Thoracic aorta (tissue), 2 donors: ENCODE data around the gene CRIP1. TPM values are rescaled to one million over a fixed set of nuclear protein-coding genes. Genes with fewer than 3 reads are reported as not detected.

Experiments
- ATAC-seq: fragments of 150-250 bp; one replicate; pipeline ENCODE4 v1.8.0; 2017; ENCODE audit warnings: low read depth; ENCODE audit not compliant: insufficient number of reproducible peaks, low FRiP score
- DNase-seq: peaks from one replicate; pipeline ENCODE4 v3.0.0-alpha.2; 2020; ENCODE audit warnings: low spot score
- H3K27ac ChIP-seq, 2 donors: fragments of 200-600 bp; sonication (generic); 1 replicate in 1 of 2; 2 replicates in 1 of 2; pipeline ENCODE4 v1.5.1; 2016; ENCODE audit warnings: mild to moderate bottlenecking in 2 of 2, moderate library complexity in 2 of 2
- H3K27me3 ChIP-seq: fragments of 200-600 bp; sonication (generic); replicated peaks from 2 replicates; pipeline ENCODE4 v1.6.0; 2016; ENCODE audit warnings: mild to moderate bottlenecking; ENCODE audit not compliant: insufficient read depth
- H3K36me3 ChIP-seq: fragments of 200-600 bp; sonication (generic); one replicate; pipeline ENCODE4 v1.5.1; 2016
- H3K4me1 ChIP-seq, 2 donors: fragments of 200-600 bp; sonication (generic); 1 replicate in 1 of 2; 2 replicates in 1 of 2; pipeline versions ENCODE4 v1.5.1 to v1.6.0; 2016; ENCODE audit warnings: low read depth in 2 of 2, mild to moderate bottlenecking in 1 of 2; ENCODE audit not compliant: control insufficient read depth in 1 of 2
- H3K4me3 ChIP-seq: fragments of 200-600 bp; sonication (generic); 2 replicates; pipeline ENCODE4 v1.5.1; 2016; ENCODE audit warnings: mild to moderate bottlenecking
- H3K9me3 ChIP-seq: fragments of 200-600 bp; sonication (generic); 2 replicates; pipeline ENCODE4 v1.5.1; 2016
- total RNA-seq, 2 donors: library from RNA; depleted of rRNA; stranded (reverse); fragments of >200 nt; gene quantifications; one replicate each; pipeline versions ENCODE4 v1.1.0 to v1.2.3, GENCODE V29; 2016
- TF ChIP-seq, protein P1 (sequence below): fragments of 200-600 bp; sonication (generic); IDR thresholded peaks from one replicate; pipeline ENCODE4 v1.5.1; 2019; ENCODE audit warnings: antibody characterized with exemption

The CRIP1 gene
- total RNA-seq, 2 donors from 2014 or later: 75.4 to 325 TPM

DNA sequence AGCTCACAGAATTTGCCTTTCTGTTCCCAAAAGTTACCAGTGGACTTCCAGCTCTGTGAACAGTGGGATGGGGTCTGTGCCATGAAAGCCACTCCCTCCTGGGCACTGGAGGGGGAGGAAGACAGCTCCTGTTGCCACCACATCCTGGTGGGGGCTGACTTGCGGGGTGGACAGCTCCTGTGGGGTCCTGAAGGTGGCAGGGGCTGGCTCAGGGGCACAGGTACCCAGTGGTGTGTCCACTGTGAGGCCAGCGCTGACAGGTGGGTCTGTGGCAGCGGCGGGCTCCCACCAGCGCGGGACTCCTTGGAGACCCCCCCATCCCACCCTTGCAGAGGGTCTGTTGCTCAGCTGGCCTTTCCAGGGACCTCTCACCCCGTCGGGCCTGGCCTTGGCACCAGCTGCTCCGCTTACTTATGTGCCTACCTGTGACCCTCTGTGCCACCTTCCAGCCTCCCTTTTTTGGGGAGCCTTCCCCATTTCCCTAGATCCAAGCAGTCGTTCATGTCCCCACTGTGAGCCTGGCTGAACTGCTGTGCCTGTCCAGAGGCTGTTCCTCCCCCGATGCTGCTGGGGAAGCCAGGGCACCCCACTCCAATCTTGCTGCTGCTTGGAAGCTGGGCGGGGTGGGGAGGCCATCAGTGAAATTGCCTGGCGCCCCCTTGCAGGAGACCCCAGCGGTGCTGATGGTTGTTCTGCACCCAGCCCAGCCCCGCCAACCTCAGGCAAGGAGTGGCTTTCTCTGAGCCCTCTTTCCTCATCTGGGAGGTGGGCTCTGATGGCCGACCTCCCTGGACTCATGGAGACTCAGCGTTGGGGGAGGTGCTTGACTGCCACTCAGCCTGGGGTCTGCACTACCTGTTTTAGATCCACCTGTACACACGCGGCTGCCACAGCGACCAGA, 6.5 kb downstream of the CRIP1 start:
- TF ChIP-seq, protein P1, sequence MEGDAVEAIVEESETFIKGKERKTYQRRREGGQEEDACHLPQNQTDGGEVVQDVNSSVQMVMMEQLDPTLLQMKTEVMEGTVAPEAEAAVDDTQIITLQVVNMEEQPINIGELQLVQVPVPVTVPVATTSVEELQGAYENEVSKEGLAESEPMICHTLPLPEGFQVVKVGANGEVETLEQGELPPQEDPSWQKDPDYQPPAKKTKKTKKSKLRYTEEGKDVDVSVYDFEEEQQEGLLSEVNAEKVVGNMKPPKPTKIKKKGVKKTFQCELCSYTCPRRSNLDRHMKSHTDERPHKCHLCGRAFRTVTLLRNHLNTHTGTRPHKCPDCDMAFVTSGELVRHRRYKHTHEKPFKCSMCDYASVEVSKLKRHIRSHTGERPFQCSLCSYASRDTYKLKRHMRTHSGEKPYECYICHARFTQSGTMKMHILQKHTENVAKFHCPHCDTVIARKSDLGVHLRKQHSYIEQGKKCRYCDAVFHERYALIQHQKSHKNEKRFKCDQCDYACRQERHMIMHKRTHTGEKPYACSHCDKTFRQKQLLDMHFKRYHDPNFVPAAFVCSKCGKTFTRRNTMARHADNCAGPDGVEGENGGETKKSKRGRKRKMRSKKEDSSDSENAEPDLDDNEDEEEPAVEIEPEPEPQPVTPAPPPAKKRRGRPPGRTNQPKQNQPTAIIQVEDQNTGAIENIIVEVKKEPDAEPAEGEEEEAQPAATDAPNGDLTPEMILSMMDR: no peak
- H3K4me1 ChIP-seq: peaks cover 8 to 35% of the 10 kb centered on the region in 2 donors
- no peak for ATAC-seq
- DNase-seq: no peak
- no peaks in the 10 kb centered on the region for H3K27me3 ChIP-seq
- no peak overlapping the region for H3K27ac ChIP-seq
- no peaks in the 10 kb centered on the region for H3K36me3 ChIP-seq
- no peak overlapping the region for H3K4me3 ChIP-seq
- H3K9me3 ChIP-seq: no peaks in the 10 kb centered on the region

DNA sequence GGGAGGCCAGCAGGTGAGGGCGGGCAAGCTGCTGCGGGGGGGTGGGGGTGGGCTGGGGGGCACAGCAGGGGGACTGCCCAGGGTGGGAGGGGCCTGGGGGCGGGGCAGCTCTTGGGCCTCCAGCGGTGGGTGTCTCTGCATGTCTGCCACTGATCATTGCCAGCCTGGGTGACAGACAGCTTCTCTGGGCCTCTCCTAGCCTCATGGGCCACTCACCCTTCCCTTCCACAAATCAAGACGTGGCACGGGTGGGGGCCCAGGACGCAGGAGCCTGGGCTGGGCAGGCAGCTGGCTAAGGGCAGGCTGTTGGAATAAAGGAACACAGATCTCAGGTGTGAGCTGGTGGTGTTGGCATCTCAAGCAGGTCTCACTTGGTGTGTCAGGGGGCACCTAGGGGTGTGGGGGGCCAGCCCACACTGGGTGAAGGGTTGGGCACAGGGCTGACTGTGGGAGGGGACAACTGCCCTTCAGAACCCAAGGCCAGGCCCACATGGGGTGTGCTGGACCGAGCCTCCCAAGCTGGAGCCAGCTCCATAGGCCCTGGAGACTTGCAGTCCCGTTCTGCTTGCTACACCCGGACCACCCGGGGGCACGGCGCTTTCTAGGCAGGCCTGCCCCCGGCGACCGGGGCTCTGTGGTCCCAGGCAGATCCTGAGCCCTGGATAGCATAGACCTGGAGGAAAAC, 7.4 kb downstream of the CRIP1 start:
- TF ChIP-seq, protein P1: no peak
- Histone ChIP-seq H3K27ac (no peak overlapping the region), H3K4me1 (peaks cover 8 to 28% of the 10 kb centered on the region in 2 donors), H3K36me3 (no peaks in the 10 kb centered on the region), H3K9me3 (no peaks in the 10 kb centered on the region), H3K27me3 (no peaks in the 10 kb centered on the region), H3K4me3 (no peak overlapping the region)
- ATAC-seq (no peak), DNase-seq (no peak)

DNA sequence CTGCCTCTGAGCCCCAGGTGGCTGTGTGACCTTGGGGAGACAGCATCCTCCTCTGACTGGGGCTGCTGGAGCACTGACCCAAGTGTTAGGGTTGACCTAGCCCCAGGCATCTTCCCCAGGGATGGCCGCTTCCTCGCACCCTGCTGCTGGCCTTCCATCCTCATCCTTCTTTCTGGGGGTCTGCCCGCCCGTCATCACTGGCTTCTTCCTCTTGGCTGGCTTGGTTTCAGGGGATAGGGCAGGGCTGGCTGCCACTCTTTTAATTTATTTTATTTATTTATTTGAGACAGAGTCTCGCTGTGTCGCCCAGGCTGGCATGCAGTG, 7.9 kb downstream of the CRIP1 start:
- H3K36me3 ChIP-seq: no peaks in the 10 kb centered on the region
- H3K9me3 ChIP-seq: no peaks in the 10 kb centered on the region
- H3K27me3 ChIP-seq: no peaks in the 10 kb centered on the region
- peaks cover 5 to 23% of the 10 kb centered on the region in 2 donors for H3K4me1 ChIP-seq
- ATAC-seq: no peak
- H3K4me3 ChIP-seq: no peak overlapping the region
- H3K27ac ChIP-seq: no peak overlapping the region
- no peak for DNase-seq
- TF ChIP-seq, protein P1: no peak

DNA sequence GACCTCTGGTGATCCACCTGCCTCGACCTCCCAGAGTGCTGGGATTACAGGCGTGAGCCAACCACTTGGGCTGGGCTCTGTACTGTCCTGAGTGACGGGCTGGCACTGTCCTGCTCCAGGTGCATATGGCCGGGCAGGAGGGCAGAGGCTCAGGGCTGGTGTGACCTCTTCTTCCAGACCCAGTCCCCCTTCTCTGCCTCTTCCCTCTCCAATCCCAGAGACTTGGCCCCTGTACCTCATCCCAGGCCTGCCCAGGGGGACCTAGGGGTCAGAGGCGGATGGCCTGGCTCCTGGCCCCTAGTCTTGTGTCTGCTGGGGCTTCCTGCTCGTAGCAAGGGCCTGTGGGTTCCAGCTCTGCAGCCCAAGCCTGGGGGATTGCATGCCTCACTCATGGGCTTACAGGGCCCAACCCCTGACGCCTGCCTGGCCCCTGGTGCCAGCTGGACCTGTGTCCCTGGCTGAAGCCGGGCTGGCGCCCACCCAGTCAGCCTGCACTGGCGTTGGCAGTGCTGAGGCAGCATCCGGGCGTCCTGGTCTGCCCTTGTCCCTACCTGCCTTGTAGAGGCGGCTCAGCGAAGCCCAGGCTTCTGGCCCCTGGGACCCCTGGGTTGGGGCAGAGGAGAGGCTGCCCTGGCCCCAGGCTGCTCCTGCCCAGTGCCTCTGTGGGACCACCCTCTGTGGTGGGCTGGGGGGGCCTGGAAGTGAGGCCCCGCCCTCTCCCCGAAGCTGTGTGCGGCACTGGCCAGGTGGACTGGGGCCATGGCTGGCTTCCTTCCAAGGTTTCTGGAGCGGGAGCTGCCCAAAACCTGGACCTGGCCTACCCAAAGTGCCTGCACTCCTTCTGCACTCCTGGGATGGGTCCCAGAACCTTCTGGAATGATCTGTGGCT, 8.7 kb downstream of the CRIP1 start:
- Histone ChIP-seq H3K36me3 (no peaks in the 10 kb centered on the region), H3K4me3 (no peak overlapping the region), H3K4me1 (peaks cover 5 to 16% of the 10 kb centered on the region in 2 donors), H3K9me3 (no peaks in the 10 kb centered on the region), H3K27me3 (no peaks in the 10 kb centered on the region), H3K27ac (no peak overlapping the region)
- TF ChIP-seq, protein P1: no peak
- no peak for DNase-seq
- ATAC-seq: no peak
